Stimulated activated naive CD8-positive, alpha-beta T cell treated with anti-CD3 and anti-CD28 coated beads, Interleukin-15, Interleukin-2, amounts not matched to agents 100 ng/mL and 50 ng/mL, for 24 hours (primary cell): ENCODE data around the gene AXL.

Source experiments
- H3K27ac Mint-ChIP-seq: one replicate; pipeline ENCODE4 v1.8.0; 2021; ENCODE audit warnings: mild to moderate bottlenecking, mixed read lengths
- H3K27me3 Mint-ChIP-seq: one replicate; pipeline ENCODE4 v1.8.0; 2021; ENCODE audit warnings: mixed read lengths
- H3K36me3 Mint-ChIP-seq: one replicate; pipeline ENCODE4 v1.8.0; 2021; ENCODE audit warnings: low read depth, mixed read lengths
- H3K4me1 Mint-ChIP-seq: one replicate; pipeline ENCODE4 v1.8.0; 2021; ENCODE audit warnings: low read depth, mixed read lengths
- H3K4me3 Mint-ChIP-seq: one replicate; pipeline ENCODE4 v1.8.0; 2021; ENCODE audit warnings: mild to moderate bottlenecking, mixed read lengths
- H3K9me3 Mint-ChIP-seq: one replicate; pipeline ENCODE4 v1.8.0; 2021; ENCODE audit warnings: mixed read lengths

AXL gene

DNA sequence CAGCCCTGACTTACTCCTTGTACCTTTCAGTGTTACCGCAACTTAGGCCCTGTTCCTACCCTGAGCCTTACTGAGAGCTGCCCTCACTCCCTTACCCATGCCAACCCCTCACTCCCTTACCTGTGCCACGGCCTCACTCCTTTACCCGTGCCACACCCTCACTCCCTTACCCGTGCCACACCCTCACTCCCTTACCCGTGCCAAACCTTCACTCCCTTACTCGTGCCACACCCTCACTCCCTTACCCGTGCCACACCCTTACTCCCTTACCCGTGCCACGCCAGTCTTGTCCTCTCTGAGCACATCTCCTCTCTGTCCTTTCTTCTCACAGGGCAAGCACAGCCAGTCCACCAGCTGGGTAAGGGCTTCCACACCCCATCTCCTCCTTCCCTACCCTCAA is 20.3 kb downstream of the AXL start:
- no peak overlapping the region for H3K27ac Mint-ChIP-seq
- H3K4me1 Mint-ChIP-seq: no peaks in the 10 kb centered on the region
- H3K36me3 Mint-ChIP-seq: no peaks in the 10 kb centered on the region
- H3K27me3 Mint-ChIP-seq: no peaks in the 10 kb centered on the region
- H3K4me3 Mint-ChIP-seq: no peak overlapping the region
- H3K9me3 Mint-ChIP-seq: no peaks in the 10 kb centered on the region

DNA sequence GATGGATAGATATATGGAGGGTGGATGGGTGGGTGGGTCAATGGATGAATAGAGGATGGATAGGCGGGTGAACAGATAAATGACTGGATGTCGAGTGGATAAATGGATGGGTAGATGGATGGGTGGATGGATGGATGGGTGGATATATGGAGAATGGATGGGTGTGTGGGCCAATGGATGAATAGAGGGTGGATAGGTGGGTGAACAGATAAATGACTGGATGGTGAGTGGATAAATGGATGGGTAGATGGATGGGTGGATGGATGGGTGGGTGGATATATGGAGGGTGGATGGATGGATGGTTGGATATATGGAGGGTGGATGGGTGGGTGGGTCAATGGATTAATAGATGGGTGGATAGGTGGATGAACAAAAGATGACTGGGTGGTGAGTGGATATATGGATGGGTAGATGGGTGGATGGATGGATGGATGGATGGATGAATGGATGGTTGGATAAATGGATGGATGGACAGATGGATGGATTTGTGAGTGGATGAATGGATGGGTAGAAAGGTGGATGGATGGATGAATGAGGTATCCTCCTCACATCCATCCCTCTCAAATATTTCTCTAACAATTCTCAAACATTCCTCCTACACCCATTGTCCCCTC is 21.0 kb downstream of the AXL start:
- Mint-ChIP-seq H3K27me3 (no peaks in the 10 kb centered on the region), H3K4me1 (no peaks in the 10 kb centered on the region), H3K27ac (no peak overlapping the region), H3K9me3 (no peaks in the 10 kb centered on the region), H3K36me3 (no peaks in the 10 kb centered on the region), H3K4me3 (no peak overlapping the region)

DNA sequence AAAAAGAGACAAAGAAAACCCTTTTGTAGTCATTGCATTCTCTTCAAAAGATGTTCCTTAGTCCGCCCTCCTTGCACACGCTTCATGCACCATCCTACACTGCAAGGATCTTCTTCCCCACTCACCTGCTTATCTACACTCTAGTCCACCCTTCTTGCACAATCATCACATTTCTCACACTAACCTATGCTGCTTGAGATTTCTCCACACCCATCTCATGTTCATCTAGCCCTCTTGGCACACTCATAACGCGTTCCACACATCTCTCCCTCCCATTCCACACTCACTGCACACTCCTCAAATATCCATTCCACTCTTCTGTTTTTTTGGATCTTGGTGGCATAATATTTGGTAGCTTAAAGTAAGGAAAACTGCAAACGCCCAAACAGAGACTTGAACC is 22.8 kb downstream of the AXL start:
- Mint-ChIP-seq H3K27ac (no peak overlapping the region), H3K9me3 (no peaks in the 10 kb centered on the region), H3K27me3 (no peaks in the 10 kb centered on the region), H3K36me3 (no peaks in the 10 kb centered on the region), H3K4me1 (no peaks in the 10 kb centered on the region), H3K4me3 (no peak overlapping the region)

DNA sequence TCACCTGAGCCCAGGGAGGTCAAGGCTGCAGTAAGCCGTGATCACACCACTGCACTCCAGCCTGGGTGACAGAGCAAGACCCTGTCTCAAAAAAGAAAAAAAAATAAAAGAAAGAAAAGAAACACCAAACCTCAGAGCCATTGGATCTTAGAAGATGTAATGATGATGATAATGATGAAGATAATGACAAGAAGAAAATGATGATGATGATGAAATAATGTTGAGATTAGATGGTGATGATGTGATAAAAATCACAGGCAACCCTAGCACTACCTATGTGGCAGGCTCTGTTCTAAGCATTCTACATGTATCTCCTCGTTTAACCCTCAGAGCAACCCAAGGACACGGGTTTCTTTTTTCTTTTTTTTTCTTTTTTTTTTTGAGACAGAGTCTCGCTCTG is 25.1 kb downstream of the AXL start:
- Mint-ChIP-seq H3K36me3 (no peaks in the 10 kb centered on the region), H3K27ac (no peak overlapping the region), H3K9me3 (no peaks in the 10 kb centered on the region), H3K4me1 (no peaks in the 10 kb centered on the region), H3K4me3 (no peak overlapping the region), H3K27me3 (no peaks in the 10 kb centered on the region)

DNA sequence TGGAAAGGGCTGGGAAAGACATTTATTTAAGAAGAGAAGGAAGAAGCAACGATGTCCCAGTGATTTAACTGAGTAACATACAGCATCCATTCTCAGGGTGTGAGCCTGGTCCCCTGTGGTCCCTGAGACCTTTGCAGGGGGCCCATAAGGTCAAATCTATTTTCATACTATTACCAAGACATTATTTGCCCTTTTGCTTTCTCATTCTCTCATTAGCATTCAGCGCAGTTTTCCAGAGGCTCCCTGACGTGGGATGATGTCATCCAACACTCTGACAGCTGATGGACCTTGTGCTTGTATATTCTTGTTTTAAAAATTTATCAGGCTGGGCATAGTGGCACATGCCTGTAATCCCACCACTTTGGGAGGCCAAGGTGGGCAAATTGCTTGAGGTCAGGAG is 26.8 kb downstream of the AXL start:
- Mint-ChIP-seq H3K36me3 (no peaks in the 10 kb centered on the region), H3K27ac (no peak overlapping the region), H3K4me3 (no peak overlapping the region), H3K4me1 (no peaks in the 10 kb centered on the region), H3K27me3 (no peaks in the 10 kb centered on the region), H3K9me3 (no peaks in the 10 kb centered on the region)

DNA sequence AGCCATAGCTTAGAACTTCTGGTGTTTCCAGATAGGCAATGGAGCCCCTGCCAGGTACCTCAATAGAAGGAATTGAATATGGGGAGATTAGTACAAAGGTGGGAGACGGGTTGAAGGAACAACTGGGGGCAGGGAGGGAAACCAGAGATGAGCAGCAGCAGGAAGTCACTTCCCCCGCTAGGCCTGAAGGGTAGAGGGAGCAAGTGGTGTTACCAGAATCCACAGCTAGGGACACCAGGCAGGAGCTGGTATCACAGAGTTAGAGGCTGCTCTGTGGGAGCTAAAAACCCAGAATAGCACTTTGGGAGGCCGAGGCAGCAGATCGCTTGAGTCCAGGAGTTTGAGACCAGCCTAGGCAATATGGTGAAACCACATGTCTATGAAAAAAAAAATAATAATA is 29.9 kb downstream of the AXL start:
- H3K27ac Mint-ChIP-seq: no peak overlapping the region
- H3K4me3 Mint-ChIP-seq: no peak overlapping the region
- H3K9me3 Mint-ChIP-seq: no peaks in the 10 kb centered on the region
- H3K36me3 Mint-ChIP-seq: no peaks in the 10 kb centered on the region
- no peaks in the 10 kb centered on the region for H3K4me1 Mint-ChIP-seq
- H3K27me3 Mint-ChIP-seq: peaks cover 6% of the 10 kb centered on the region

DNA sequence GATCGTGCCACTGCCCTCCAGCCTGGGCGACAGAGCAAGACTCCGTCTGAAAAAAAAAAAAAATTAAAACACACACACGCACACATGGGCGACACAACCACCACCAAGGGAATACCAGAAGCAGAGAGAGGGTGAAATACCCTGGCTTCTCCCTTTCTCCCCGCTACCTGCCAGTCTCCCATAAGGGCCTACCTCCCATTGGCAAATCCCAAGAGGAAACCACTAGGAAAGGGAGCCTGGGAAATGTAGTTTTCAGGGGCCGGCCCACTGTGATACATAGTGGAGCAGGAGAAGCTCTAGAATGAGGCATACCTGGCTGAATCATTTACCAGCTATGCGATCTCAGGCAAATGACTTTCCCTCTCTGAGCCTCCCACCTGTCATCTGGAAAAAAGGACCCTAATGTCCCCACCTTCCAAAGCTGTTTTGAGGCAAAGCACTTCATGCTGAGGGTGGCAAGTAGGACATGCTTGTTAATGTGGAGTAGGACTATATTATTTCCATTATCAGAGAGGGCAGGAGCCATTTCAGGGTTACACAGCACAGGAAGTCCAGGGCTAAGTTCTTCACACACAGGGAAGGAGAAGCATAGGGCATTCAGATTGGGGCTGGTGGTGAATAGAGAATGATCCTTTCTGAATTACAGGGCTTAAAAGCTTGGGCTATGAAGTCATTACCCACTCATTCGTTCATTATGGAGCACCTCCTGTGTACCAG is 30.8 kb downstream of the AXL start:
- H3K4me1 Mint-ChIP-seq: no peaks in the 10 kb centered on the region
- no peak overlapping the region for H3K27ac Mint-ChIP-seq
- H3K4me3 Mint-ChIP-seq: no peak overlapping the region
- no peaks in the 10 kb centered on the region for H3K9me3 Mint-ChIP-seq
- H3K36me3 Mint-ChIP-seq: no peaks in the 10 kb centered on the region
- peaks cover 6% of the 10 kb centered on the region for H3K27me3 Mint-ChIP-seq

DNA sequence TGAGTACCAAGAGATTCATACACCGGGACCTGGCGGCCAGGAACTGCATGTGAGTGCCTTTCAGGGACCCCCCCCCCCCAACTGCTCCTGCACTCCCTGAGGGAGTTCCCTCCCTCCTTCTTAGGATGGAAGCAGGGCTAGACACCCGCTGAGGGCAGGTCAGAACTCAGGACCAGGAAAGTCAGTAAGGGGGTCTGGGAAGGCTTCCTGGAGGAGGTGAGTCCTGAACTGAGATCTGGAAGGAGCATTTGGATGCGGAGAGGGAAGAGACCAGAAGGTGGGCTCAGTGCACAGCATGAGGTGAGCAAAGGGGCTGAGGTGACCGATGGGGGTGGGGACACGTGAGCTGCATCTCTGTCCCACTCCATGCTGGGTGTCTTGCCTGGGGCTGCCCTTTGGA is 34.6 kb downstream of the AXL start:
- Mint-ChIP-seq H3K4me3 (no peak overlapping the region), H3K9me3 (no peaks in the 10 kb centered on the region), H3K36me3 (no peaks in the 10 kb centered on the region), H3K27ac (no peak overlapping the region), H3K4me1 (no peaks in the 10 kb centered on the region), H3K27me3 (peaks cover 6% of the 10 kb centered on the region)

DNA sequence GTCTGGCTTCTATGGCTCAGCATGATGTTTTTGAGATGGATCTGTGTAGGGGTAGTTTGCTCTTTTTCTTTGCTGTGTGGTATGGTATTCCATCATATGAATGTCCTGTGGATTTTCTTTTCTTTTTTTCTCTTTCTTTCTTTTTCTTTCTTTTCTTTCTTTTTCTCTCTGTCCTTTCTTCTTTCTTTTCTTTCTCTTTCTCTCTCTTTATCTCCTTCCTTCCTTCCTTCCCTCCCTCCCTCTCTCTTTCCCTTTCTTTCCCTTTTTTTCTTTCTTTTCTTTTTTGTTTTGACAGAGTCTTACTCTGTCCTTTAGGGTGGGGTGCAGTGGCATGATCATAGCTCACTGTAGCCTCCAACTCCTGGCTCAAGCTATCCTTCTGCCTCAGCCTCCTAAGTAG is 36.1 kb downstream of the AXL start:
- Mint-ChIP-seq H3K9me3 (no peaks in the 10 kb centered on the region), H3K27ac (no peak overlapping the region), H3K4me1 (no peaks in the 10 kb centered on the region), H3K27me3 (peaks cover 6% of the 10 kb centered on the region), H3K36me3 (no peaks in the 10 kb centered on the region), H3K4me3 (no peak overlapping the region)

DNA sequence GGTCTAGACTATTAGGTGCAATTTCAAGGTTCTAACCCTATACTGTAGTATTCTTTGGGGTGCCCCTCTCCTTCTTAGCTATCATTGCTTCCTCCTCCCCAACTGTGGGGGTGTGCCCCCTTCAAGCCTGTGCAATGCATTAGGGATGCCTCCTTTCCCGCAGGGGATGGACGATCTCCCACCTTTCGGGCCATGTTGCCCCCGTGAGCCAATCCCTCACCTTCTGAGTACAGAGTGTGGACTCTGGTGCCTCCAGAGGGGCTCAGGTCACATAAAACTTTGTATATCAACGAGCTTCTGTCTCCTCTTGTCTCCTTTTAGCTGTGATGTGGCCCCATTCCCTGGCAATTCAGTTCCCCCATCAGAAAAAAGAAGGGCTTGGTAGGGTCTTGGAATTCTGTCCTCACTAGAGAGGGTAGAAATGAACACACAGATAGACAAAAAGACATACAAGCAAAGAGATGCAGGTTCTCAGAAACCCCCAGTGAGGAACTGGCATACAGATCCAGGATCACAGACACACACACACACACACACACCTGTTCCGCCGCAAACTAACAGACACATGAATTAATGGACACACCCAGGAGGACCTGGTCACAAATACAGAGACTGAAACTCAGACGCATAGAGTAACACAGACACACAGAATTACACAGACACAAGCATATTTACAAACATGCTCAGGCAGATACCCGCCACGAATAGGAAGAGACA is 42.6 kb downstream of the AXL start:
- H3K4me3 Mint-ChIP-seq: peak overlapping the region; percentile 99
- no peaks in the 10 kb centered on the region for H3K9me3 Mint-ChIP-seq
- peaks cover 4% of the 10 kb centered on the region for H3K27me3 Mint-ChIP-seq
- peak overlapping the region; percentile 100 for H3K27ac Mint-ChIP-seq
- peaks cover 20% of the 10 kb centered on the region for H3K36me3 Mint-ChIP-seq
- H3K4me1 Mint-ChIP-seq: peaks cover 35% of the 10 kb centered on the region

DNA sequence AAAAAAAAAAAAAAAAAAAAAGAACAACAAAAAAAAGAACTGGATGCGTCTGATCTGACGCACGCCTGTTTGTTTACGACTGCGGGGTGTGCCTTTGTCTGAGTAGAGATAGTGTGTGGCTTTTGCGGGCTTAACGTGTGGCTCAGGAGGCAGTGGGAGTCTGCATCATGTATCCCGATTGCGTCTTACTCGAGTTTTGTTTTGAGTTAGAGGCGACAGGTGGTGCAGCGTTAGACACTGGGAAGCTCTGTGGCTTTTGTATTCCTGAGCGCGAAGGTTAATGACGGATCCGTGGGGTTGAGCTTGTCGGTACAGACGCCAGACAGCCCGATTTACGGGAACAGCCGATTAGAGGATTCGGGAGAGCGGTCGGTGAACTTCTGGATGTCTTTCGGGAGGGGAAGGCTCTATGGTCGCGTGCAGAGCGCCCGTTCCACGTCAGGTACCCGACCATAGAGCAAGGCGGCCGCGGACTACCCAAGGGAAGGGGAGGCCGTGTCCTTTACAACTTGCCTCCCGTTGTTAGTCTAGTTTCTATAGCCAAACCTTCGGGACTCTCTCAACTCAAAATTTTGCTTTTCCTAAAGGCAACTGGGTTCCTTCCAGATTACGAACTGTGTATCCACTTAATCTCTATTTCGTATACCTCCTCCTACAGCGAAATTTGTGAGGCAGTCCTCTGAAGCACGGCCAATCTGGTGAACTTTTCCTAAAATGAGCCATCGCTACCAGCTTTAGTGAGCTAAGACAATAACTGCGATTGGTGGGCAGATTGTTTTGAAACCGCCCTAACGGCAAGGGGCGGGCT is 44.2 kb downstream of the AXL start:
- Mint-ChIP-seq H3K27ac (peak overlapping the region; percentile 100), H3K36me3 (peaks cover 34% of the 10 kb centered on the region), H3K27me3 (peaks cover 4% of the 10 kb centered on the region), H3K4me1 (peaks cover 50% of the 10 kb centered on the region), H3K4me3 (peak overlapping the region; percentile 99), H3K9me3 (no peaks in the 10 kb centered on the region)

DNA sequence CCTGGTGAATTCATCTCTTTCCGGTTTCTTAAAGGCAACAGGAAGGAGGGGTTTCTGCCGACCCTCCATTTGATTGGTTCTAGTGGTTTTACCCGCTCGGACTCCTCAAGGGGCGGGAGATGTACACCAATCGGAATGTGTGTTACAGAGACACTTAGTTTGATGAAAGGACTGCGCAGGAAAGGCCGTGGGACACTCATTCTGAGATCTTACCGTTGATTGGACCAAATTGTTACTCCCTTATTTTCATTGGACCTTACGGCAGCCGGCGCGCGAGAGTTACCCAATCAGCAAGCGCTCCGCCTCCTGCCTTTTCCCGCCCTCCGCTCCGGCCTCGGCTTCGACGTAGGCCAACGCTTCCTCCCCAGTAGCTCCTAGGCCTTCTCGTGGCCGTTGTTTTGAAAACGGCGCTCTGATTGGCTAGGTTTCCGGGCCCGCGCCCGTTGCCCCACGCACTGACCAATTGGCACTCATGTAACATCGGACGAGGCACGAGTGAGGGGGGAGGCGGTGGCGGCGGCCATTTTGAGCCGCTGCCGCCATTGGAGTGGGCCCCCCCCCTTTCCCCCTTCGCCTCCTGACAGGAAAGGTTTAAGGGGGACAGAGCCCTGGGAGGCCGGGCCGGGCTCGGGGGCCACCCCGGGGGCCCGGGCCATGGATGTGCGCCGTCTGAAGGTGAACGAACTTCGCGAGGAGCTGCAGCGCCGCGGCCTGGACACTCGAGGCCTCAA is 45.0 kb downstream of the AXL start, which contains the start of gene HNRNPUL1:
TSS of gene HNRNPUL1 (plus strand) at position 523 of the 731 bp plus-strand sequence. CDS start at position 655, 132 bp downstream.
- H3K27me3 Mint-ChIP-seq: peaks cover 4% of the 10 kb centered on the region
- H3K36me3 Mint-ChIP-seq: peaks cover 41% of the 10 kb centered on the region
- peak within 1 kb of the TSS; percentile 100 for H3K27ac Mint-ChIP-seq
- H3K4me1 Mint-ChIP-seq: peaks cover 50% of the 10 kb centered on the region
- no peaks in the 10 kb centered on the region for H3K9me3 Mint-ChIP-seq
- H3K4me3 Mint-ChIP-seq: peak within 1 kb of the TSS; percentile 99

DNA sequence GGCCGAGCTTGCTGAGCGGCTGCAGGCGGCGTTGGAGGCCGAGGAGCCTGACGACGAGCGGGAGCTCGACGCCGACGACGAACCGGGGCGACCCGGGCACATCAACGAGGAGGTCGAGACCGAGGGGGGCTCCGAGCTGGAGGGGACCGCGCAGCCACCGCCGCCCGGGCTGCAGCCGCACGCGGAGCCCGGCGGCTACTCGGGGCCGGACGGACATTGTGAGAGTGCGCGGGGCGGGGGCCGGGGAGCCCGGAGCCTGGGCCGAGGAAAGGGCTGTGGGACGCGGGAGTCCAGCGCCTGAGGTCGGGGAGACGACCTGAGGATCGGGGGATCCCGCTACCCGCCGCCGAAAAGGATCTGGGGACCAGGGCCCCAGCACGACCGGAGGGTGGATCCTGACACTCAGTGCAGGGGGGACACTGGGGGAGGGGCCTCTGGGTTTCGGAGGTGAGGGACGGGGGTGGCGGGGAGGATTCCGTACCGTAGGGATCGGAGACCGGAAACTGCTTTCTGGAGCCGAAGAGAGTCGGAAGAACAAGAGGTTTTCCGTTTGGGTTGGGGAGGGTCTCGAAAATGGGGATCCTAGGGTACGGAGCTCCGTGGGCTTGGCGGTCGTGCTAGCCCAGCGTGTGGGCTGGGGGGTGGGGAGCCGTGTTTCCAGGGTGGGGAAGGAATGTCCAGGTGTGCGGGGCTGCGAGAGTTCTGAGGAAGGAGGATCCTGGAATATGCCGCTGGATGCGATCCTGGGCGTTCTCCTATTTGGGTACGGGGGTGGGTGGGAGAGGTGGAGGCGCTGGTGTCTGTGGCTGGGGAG is 45.8 kb downstream of the AXL start:
- Mint-ChIP-seq H3K9me3 (no peaks in the 10 kb centered on the region), H3K4me1 (peaks cover 50% of the 10 kb centered on the region), H3K27ac (peak overlapping the region; percentile 100), H3K27me3 (peaks cover 4% of the 10 kb centered on the region), H3K36me3 (peaks cover 47% of the 10 kb centered on the region), H3K4me3 (peak overlapping the region; percentile 99)
